Upper lobe of right lung (tissue), 1 donor: ENCODE data around the gene TTF2. TPM values are rescaled to one million over a fixed set of nuclear protein-coding genes. Genes with fewer than 3 reads are reported as not detected.
A peak's percentile ranks its signal among the peaks of the same experiment; 100 is the strongest.

Source experiments
- ATAC-seq: fragments of 200-7000 bp; cut with Tn5 transposase; one replicate; pipeline ENCODE4 v1.9.1; 2020; ENCODE audit warnings: mild to moderate bottlenecking, moderate library complexity
- DNase-seq: peaks from one replicate; pipeline ENCODE4 v3.0.0-alpha.2; 2020
- H3K27ac ChIP-seq: fragments of 200-600 bp; one replicate; pipeline ENCODE4 v1.8.0; 2022
- H3K27me3 ChIP-seq: fragments of 200-600 bp; one replicate; pipeline ENCODE4 v1.8.0; 2022; ENCODE audit warnings: mild to moderate bottlenecking
- H3K36me3 ChIP-seq: fragments of 200-600 bp; one replicate; pipeline ENCODE4 v1.8.0; 2022
- H3K4me1 ChIP-seq: fragments of 200-600 bp; one replicate; pipeline ENCODE4 v1.8.0; 2022
- H3K4me3 ChIP-seq: fragments of 200-600 bp; one replicate; pipeline ENCODE4 v1.8.0; 2022; ENCODE audit warnings: mild to moderate bottlenecking
- H3K9me3 ChIP-seq: fragments of 200-600 bp; one replicate; pipeline ENCODE4 v1.8.0; 2022
- intact Hi-C: fragments of 100-400 bp; cut with DNase I; formaldehyde crosslinking; loops from one replicate; pipeline ENCODE4 v1.11.0; 2022
- total RNA-seq: library from RNA; stranded (reverse); fragmentation: NEBNext Ultra II Directional; extraction: Animal tissue kit (Norgen Biotek cat#: 25700); gene quantifications from one replicate; pipeline ENCODE4 v1.2.1, GENCODE V29; 2021
- TF ChIP-seq, protein P1 (sequence below): fragments of 200-600 bp; IDR thresholded peaks from one replicate; pipeline ENCODE4 v1.8.0; 2022; ENCODE audit warnings: antibody characterized with exemption
- donor health status: DM: no; HTN: yes; CAD: no; lungs with severe emphysema.

Gene TTF2
- total RNA-seq, 1 donor from 2014 or later = 14.8 TPM

DNA sequence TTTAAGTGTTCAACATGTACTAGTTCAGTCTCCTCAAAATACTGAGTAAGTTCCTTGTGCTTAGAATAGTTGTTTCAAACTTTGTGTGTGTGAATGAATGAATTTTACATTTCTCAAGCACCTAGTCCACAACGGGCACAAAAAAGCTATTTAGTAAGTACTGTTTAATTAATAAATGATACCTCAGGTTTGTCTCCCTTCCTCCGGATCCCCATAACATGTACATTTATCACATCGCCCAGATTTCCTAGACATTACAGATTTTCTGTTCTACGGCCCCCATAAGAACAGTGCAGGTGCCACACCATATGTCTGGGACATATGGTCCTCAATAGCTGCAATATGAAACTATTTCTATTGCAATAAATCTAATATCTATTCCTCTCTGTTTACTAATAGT is 1.3 kb upstream of the TTF2 start:
- Histone ChIP-seq H3K4me3 (peak overlapping the region; percentile 84), H3K9me3 (no peaks in the 10 kb centered on the region), H3K36me3 (no peaks in the 10 kb centered on the region), H3K27ac (no peak overlapping the region), H3K27me3 (no peaks in the 10 kb centered on the region), H3K4me1 (peaks cover 4% of the 10 kb centered on the region)
- ATAC-seq (no peak), DNase-seq (no peak)
- intact Hi-C loops = loop anchor here (10.0 kb wide), 1 partner anchor 334 kb away; no protein-coding TSS in a partner anchor
- TF ChIP-seq, protein P1, sequence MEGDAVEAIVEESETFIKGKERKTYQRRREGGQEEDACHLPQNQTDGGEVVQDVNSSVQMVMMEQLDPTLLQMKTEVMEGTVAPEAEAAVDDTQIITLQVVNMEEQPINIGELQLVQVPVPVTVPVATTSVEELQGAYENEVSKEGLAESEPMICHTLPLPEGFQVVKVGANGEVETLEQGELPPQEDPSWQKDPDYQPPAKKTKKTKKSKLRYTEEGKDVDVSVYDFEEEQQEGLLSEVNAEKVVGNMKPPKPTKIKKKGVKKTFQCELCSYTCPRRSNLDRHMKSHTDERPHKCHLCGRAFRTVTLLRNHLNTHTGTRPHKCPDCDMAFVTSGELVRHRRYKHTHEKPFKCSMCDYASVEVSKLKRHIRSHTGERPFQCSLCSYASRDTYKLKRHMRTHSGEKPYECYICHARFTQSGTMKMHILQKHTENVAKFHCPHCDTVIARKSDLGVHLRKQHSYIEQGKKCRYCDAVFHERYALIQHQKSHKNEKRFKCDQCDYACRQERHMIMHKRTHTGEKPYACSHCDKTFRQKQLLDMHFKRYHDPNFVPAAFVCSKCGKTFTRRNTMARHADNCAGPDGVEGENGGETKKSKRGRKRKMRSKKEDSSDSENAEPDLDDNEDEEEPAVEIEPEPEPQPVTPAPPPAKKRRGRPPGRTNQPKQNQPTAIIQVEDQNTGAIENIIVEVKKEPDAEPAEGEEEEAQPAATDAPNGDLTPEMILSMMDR = no peak

DNA sequence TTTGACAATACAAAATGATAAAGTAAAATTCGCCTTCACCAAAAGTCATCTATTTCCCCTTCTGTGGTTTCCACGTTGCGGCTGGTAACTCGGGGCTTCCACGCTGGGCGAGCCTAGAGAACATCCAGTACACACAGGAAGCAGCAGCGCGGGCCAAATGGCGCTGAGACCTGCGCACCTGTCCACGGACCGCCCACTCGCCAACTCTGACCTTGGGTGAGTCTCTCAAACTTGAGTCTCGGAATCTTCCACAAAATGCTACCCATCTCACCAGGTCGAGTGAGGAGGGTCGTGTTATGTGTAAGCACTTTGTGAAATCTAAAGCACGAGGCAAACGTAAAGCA is 820 bp upstream of the TTF2 start:
- H3K4me3 ChIP-seq = peak overlapping the region; percentile 84
- no peaks in the 10 kb centered on the region for H3K27me3 ChIP-seq
- H3K27ac ChIP-seq = peak overlapping the region; percentile 75
- peak; percentile 75 for DNase-seq
- TF ChIP-seq, protein P1 = no peak
- intact Hi-C loops = loop anchor here (10.0 kb wide), 1 partner anchor 335 kb away; no protein-coding TSS in a partner anchor
- ATAC-seq = peak; percentile 16
- no peaks in the 10 kb centered on the region for H3K36me3 ChIP-seq
- H3K4me1 ChIP-seq = peaks cover 4% of the 10 kb centered on the region
- no peaks in the 10 kb centered on the region for H3K9me3 ChIP-seq

DNA sequence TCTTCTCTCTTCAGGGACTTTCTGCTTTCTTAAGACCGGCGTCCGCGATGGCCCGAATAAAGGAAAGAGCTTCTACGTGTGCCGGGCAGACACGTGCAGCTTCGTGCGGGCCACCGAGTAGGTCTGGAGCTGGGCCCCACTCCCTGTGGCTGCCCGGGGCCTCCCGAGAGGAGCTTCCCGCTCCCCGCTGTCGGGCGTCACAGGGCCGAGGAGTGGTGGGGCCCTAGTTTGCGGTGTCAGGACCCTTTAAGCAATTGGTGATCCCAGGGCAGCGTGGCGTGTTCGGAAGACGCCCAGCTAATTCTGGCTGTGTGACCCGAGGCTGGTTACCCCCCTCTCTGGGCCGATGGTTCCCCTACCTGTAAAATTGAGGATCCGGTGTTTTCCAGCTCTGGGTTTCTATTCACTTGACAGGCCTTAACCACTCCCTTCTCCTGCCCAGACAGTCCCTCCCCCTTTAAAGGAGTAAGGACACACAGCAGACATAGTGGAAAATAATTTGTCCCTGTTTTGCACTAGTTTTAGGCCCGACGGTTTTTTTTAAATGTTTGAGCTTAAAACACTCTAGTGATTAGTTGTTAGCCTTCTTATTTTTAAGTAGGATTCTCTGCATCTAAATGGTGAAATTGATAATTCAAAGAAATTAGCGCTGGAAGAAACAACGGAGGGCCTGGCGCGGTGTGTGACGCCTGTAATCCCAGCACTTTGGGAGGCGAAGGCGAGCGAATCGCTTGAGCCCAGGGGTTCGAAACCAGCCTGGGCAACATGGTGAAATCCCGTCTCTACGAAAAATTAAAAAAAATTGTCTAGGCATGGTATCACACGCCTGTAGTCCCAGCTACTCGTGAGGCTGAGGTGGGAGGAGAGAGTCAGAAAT is 553 bp downstream of the TTF2 start:
- H3K9me3 ChIP-seq = no peaks in the 10 kb centered on the region
- ATAC-seq = peak; percentile 58
- no peaks in the 10 kb centered on the region for H3K27me3 ChIP-seq
- H3K4me3 ChIP-seq = peak overlapping the region; percentile 84
- DNase-seq = no peak
- H3K4me1 ChIP-seq = peaks cover 4% of the 10 kb centered on the region
- H3K36me3 ChIP-seq = no peaks in the 10 kb centered on the region
- peak overlapping the region; percentile 75 for H3K27ac ChIP-seq
- TF ChIP-seq, protein P1 = no peak
- intact Hi-C loops = no loop called here

DNA sequence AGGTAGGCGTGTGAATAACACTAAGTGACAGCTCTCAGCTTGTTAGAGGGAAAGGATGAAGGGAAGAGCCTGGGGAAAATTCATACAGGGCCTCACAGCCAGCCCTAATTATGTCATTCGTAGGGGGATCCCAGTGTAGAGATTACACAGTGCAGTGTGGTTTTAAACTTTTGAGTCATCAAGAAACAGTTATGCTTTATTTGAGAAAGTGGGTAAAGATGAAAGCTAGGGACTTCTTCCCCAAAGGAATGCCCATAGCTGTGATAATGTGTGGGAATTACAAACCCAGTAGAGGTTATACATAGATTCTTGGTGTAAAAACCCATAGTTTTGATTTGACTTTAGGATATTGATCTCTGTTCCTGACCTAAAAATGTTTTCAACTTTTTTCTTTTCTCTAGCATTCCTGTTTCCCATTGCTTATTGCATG is 1.9 kb downstream of the TTF2 start:
- intact Hi-C loops = no loop called here
- Histone ChIP-seq H3K4me3 (no peak overlapping the region), H3K36me3 (no peaks in the 10 kb centered on the region), H3K27ac (no peak overlapping the region), H3K4me1 (peaks cover 4% of the 10 kb centered on the region), H3K9me3 (no peaks in the 10 kb centered on the region), H3K27me3 (no peaks in the 10 kb centered on the region)
- DNase-seq (no peak), ATAC-seq (no peak)
- TF ChIP-seq, protein P1 = no peak

DNA sequence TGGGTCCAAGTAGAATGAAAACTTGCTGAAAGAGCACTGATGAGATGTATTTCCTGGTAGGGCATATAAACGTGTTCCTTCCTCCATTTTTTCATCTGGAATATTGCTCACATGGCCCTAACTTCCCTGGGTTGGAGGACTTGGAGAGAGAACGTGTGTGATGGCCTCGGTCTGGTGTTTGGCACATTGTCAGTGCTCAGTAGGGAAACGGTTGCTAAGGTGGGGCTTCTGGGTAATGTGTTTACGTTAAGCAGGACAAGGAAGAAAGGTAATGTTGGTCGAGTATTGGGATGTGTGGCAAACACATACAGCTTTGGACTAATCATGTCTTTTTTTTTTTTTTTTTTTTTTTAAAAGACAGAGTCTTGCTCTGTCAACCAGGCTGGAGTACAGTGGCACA is 6.2 kb downstream of the TTF2 start:
- H3K36me3 ChIP-seq = no peaks in the 10 kb centered on the region
- intact Hi-C loops = no loop called here
- no peaks in the 10 kb centered on the region for H3K9me3 ChIP-seq
- no peaks in the 10 kb centered on the region for H3K27me3 ChIP-seq
- H3K4me3 ChIP-seq = no peak overlapping the region
- no peaks in the 10 kb centered on the region for H3K4me1 ChIP-seq
- H3K27ac ChIP-seq = no peak overlapping the region
- ATAC-seq (no peak), DNase-seq (no peak)
- TF ChIP-seq, protein P1 = no peak
